HepG2 (cell line): ENCODE data around the gene JHY. TPM values are rescaled to one million over a fixed set of nuclear protein-coding genes. Genes with fewer than 3 reads are reported as not detected.

Source experiments
- BRCA1 ChIP-seq: sonication (generic); formaldehyde crosslinking; IDR thresholded peaks from 2 replicates; pipeline ENCODE4 v1.4.0; 2020; ENCODE audit warnings: missing genetic modification reagents
- DNMT1 ChIP-seq: sonication (generic); formaldehyde crosslinking; IDR thresholded peaks from 2 replicates; pipeline ENCODE4 v1.5.1; 2020; ENCODE audit warnings: mild to moderate bottlenecking, missing genetic modification reagents
- EEA1 ChIP-seq: sonication (generic); formaldehyde crosslinking; IDR thresholded peaks from 2 replicates; pipeline ENCODE4 v1.5.1; 2020; ENCODE audit warnings: mild to moderate bottlenecking, missing genetic modification reagents, borderline replicate concordance
- FOXK1 ChIP-seq: sonication (generic); formaldehyde crosslinking; IDR thresholded peaks from 2 replicates; pipeline ENCODE4 v1.4.0; 2020; ENCODE audit warnings: low read depth, missing genetic modification reagents, borderline replicate concordance
- HHEX ChIP-seq: IDR thresholded peaks from 2 replicates; pipeline ENCODE4 v1.6.1; 2016; ENCODE audit warnings: control low read depth
- HOMEZ ChIP-seq: IDR thresholded peaks from 2 replicates; pipeline ENCODE4 v1.6.1; 2016; ENCODE audit warnings: low read depth
- LRRFIP1 ChIP-seq: sonication (generic); formaldehyde crosslinking; conservative IDR thresholded peaks from 2 replicates; pipeline ENCODE4 v1.4.0; 2020; ENCODE audit warnings: missing genetic modification reagents
- MAZ ChIP-seq, 2 experiments: sonication (generic) in 1 of 2; formaldehyde crosslinking in 1 of 2; IDR thresholded peaks; 2 replicates each; pipeline versions ENCODE4 v1.5.0 to v1.6.1; 2012 to 2020; ENCODE audit warnings: low read depth in 2 of 2, mild to moderate bottlenecking in 2 of 2, borderline replicate concordance in 1 of 2, improper control_type of control experiment in 1 of 2, low read length in 1 of 2, missing genetic modification reagents in 1 of 2, moderate library complexity in 1 of 2
- PATZ1 ChIP-seq: sonication (generic); formaldehyde crosslinking; IDR thresholded peaks from 2 replicates; pipeline ENCODE4 v1.4.0; 2020; ENCODE audit warnings: missing genetic modification reagents
- PCBP2 ChIP-seq: fragments of 200-400 bp; formaldehyde crosslinking; optimal IDR thresholded peaks from 2 replicates; pipeline ENCODE3; 2018; ENCODE audit warnings: low read length, low read depth; ENCODE audit not compliant: poor library complexity, severe bottlenecking
- TCF7 ChIP-seq: sonication (generic); IDR thresholded peaks from 2 replicates; pipeline ENCODE4 v1.6.1; 2016; ENCODE audit warnings: antibody characterized with exemption, low read depth
- TFE3 ChIP-seq: IDR thresholded peaks from 2 replicates; pipeline ENCODE4 v1.6.1; 2016
- ZBTB1 ChIP-seq: sonication (generic); formaldehyde crosslinking; IDR thresholded peaks from 2 replicates; pipeline ENCODE4 v1.4.0; 2020; ENCODE audit warnings: missing genetic modification reagents, borderline replicate concordance
- ZNF263 ChIP-seq: sonication (generic); formaldehyde crosslinking; IDR thresholded peaks from 2 replicates; pipeline ENCODE4 v1.4.0; 2020; ENCODE audit warnings: missing genetic modification reagents
- ZNF333 ChIP-seq: sonication (generic); formaldehyde crosslinking; IDR thresholded peaks from 2 replicates; pipeline ENCODE4 v1.4.0; 2020; ENCODE audit warnings: mild to moderate bottlenecking, missing genetic modification reagents, borderline replicate concordance
- ZNF543 ChIP-seq: sonication (generic); formaldehyde crosslinking; IDR thresholded peaks from 2 replicates; pipeline ENCODE4 v1.4.0; 2020; ENCODE audit warnings: mild to moderate bottlenecking, missing genetic modification reagents
- ZNF724P ChIP-seq: sonication (generic); formaldehyde crosslinking; IDR thresholded peaks from 2 replicates; pipeline ENCODE4 v1.8.0; 2022; ENCODE audit warnings: missing genetic modification reagents, borderline replicate concordance
- ZNF737 ChIP-seq: sonication (generic); formaldehyde crosslinking; IDR thresholded peaks from 2 replicates; pipeline ENCODE4 v1.5.0; 2020; ENCODE audit warnings: missing genetic modification reagents, mild to moderate bottlenecking, borderline replicate concordance
- ZNF766 ChIP-seq: sonication (generic); formaldehyde crosslinking; IDR thresholded peaks from 2 replicates; pipeline ENCODE4 v1.5.0; 2020; ENCODE audit warnings: missing genetic modification reagents, borderline replicate concordance
- ZNF784 ChIP-seq: sonication (generic); formaldehyde crosslinking; IDR thresholded peaks from 2 replicates; pipeline ENCODE4 v1.5.1; 2020; ENCODE audit warnings: missing genetic modification reagents, mild to moderate bottlenecking, borderline replicate concordance
- polyA plus RNA-seq, 8 experiments: library from polyadenylated mRNA; depleted of rRNA in 3 of 8; stranded (reverse) in 7 of 8; unstranded in 1 of 8; fragments of >200 nt; fragmentation: Illumina TruSeq in 4 of 8; extraction: Trizol in 4 of 8; gene quantifications; 2 replicates each; pipeline versions ENCODE4 v1.2.1 to v1.2.3, GENCODE V29; 2011 to 2016; ENCODE audit warnings: low read depth in 4 of 8, missing spikeins in 1 of 8, mixed read lengths in 1 of 8; ENCODE audit not compliant: insufficient read depth in 1 of 8
- total RNA-seq, 5 experiments: library from RNA; depleted of rRNA; stranded (reverse); fragments of >200 nt; fragmentation: Illumina TruSeq; extraction: Trizol; gene quantifications; 2 replicates each; pipeline ENCODE4 v1.2.3, GENCODE V29; 2016; ENCODE audit warnings: low read depth in 1 of 5

The JHY gene
- total and polyA plus RNA-seq, 2 of the 13 experiments (the other 11 are each of a cell fraction or from before 2014, with no cell fraction given) = not detected

GRCh38 chr11:122843281-122844141 lies 39.0 kb upstream of the JHY start (continued):
- TF ChIP-seq HOMEZ (CRISPR knock-in tag) = 0 out of 2 replicates have a peak, but pooled peaks have one; percentile 26
- TF ChIP-seq DNMT1 (CRISPR knock-in tag) = no peak
- no peak for TF ChIP-seq LRRFIP1 (CRISPR knock-in tag)
- TF ChIP-seq ZNF784 (CRISPR knock-in tag) = peak; percentile 62; the same call in 1 of the 2 replicates
- TF ChIP-seq TFE3 (CRISPR knock-in tag) = 0 out of 2 replicates have a peak, but pooled peaks have one; percentile 45
- TF ChIP-seq HHEX (CRISPR knock-in tag) = 0 out of 2 replicates have a peak, but pooled peaks have one; percentile 32
- TF ChIP-seq FOXK1 (CRISPR knock-in tag) = 0 out of 2 replicates have a peak, but pooled peaks have one; percentile 46
- TF ChIP-seq PATZ1 = 0 out of 2 replicates have a peak, but pooled peaks have one; percentile 25
- no peak for TF ChIP-seq ZNF737 (CRISPR knock-in tag)
- TF ChIP-seq TCF7 = no peak
- no peak for TF ChIP-seq ZNF263 (CRISPR knock-in tag)
- TF ChIP-seq MAZ (IDR thresholded peaks at IDR 0.05; ENCODE audit: borderline replicate concordance, low read depth, low read length) = no peak
- TF ChIP-seq MAZ (CRISPR knock-in tag; IDR thresholded peaks at IDR 0.05; ENCODE audit: low read depth) = no peak
- no peak for TF ChIP-seq ZNF333 (CRISPR knock-in tag)
- no peak for TF ChIP-seq ZNF724P (CRISPR knock-in tag)
- TF ChIP-seq ZBTB1 = no peak
- TF ChIP-seq ZNF766 = no peak
- TF ChIP-seq EEA1 (CRISPR knock-in tag) = no peak
- no peak for TF ChIP-seq ZNF543 (CRISPR knock-in tag)
- TF ChIP-seq BRCA1 (CRISPR knock-in tag) = no peak
- TF ChIP-seq PCBP2 = no peak
